Gastrocnemius medialis (tissue), 4 donors: ENCODE data around the gene TMEM108. TPM values are rescaled to one million over a fixed set of nuclear protein-coding genes. Genes with fewer than 3 reads are reported as not detected.

Experiments
- ATAC-seq, 2 donors: fragments of 150-250 bp; one replicate each; pipeline ENCODE4 v1.9.1; 2016
- DNase-seq, 2 donors: peaks; one replicate each; pipeline ENCODE4 v3.0.0-alpha.2; 2019
- H3K27ac ChIP-seq, 4 donors: fragments of 200-600 bp; sonication (generic); 1 replicate in 1 of 4; 2 replicates in 3 of 4; pipeline ENCODE4 v1.5.1; 2016 to 2018; ENCODE audit warnings: mild to moderate bottlenecking in 2 of 4, moderate library complexity in 1 of 4
- H3K27me3 ChIP-seq, 3 donors: fragments of 200-600 bp; sonication (generic) in 2 of 3; 1 replicate in 1 of 3; 2 replicates in 2 of 3; pipeline versions ENCODE4 v1.5.1 to v1.6.0; 2016 to 2019; ENCODE audit warnings: mild to moderate bottlenecking in 1 of 3, moderate library complexity in 1 of 3
- H3K36me3 ChIP-seq, 2 donors: fragments of 200-600 bp; sonication (generic) in 1 of 2; one replicate each; pipeline ENCODE4 v1.5.1; 2017 to 2018
- H3K4me1 ChIP-seq, 2 donors: fragments of 200-600 bp; sonication (generic) in 1 of 2; one replicate each; pipeline ENCODE4 v1.5.1; 2016 to 2017; ENCODE audit warnings: mild to moderate bottlenecking in 2 of 2
- H3K4me3 ChIP-seq, 4 donors: fragments of 200-600 bp; sonication (generic) in 3 of 4; 1 replicate in 1 of 4; 2 replicates in 3 of 4; pipeline ENCODE4 v1.5.1; 2016 to 2019; ENCODE audit warnings: mild to moderate bottlenecking in 2 of 4
- H3K9me3 ChIP-seq, 3 donors: fragments of 200-600 bp; sonication (generic) in 2 of 3; 1 replicate in 1 of 3; 2 replicates in 2 of 3; pipeline ENCODE4 v1.5.1; 2016 to 2019
- POLR2A ChIP-seq, 2 donors: fragments of 450-650 bp; IDR thresholded peaks; one replicate each; pipeline ENCODE4 v1.6.1; 2017; ENCODE audit warnings: antibody characterized with exemption in 2 of 2, mild to moderate bottlenecking in 2 of 2, moderate library complexity in 2 of 2
- in situ Hi-C, 4 donors: fragments of 200-750 bp; cut with MboI; loops; one replicate each; pipeline versions ENCODE4 v1.15.0 to v1.8.0; 2017; ENCODE audit warnings: low sequenced_read_pairs in 4 of 4
- intact Hi-C: fragments of 100-400 bp; cut with DNase I; formaldehyde crosslinking; loops from one replicate; pipeline ENCODE4 v1.15.1; 2023; ENCODE audit warnings: low total_unique reads
- total RNA-seq, 4 donors: library from RNA; depleted of rRNA; stranded (reverse); fragments of >200 nt; gene quantifications; one replicate each; pipeline versions ENCODE4 v1.1.0 to v1.2.3, GENCODE V29; 2016
- TF ChIP-seq, protein P1 (sequence below), 5 experiments: fragments of 450-650 bp in 3 of 5; fragments of 200-600 bp in 2 of 5; sonication (generic) in 2 of 5; IDR thresholded peaks in 4 of 5; conservative IDR thresholded peaks in 1 of 5; 1 replicate in 4 of 5; 2 replicates in 1 of 5; pipeline ENCODE4 v1.5.1; 2016 to 2019; ENCODE audit warnings: antibody characterized with exemption in 5 of 5, mild to moderate bottlenecking in 3 of 5, moderate library complexity in 3 of 5

Gene TMEM108
- total RNA-seq, 4 donors from 2014 or later, result 1.1 to 3.7 (median 2.4) TPM

DNA sequence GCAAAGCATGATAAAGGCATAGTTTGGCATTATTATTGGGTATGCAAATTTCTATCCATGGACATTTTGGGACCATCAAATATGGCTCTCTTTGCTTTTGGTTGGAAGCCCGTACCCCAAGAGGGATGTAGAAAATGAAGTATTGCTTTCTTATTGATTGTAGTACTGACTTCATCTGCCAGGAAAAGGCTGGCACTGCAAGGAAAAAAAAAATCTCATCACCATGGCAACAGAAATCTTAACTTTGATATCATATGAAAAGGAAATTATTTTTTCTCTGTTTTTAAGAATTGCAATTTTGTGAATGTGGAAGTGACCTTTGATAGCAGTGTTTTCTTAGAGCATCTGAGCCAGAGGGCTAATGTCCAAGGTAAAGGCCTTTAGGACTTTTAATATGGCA lies 151.7 kb downstream of the TMEM108 start:
- H3K27ac ChIP-seq, result no peak overlapping the region
- no peaks in the 10 kb centered on the region for H3K36me3 ChIP-seq
- H3K9me3 ChIP-seq, result no peaks in the 10 kb centered on the region
- intact Hi-C loops (no loop called here), in situ Hi-C loops (no loop called here)
- no peaks in the 10 kb centered on the region for H3K27me3 ChIP-seq
- no peaks in the 10 kb centered on the region for H3K4me1 ChIP-seq
- TF ChIP-seq, protein P1, sequence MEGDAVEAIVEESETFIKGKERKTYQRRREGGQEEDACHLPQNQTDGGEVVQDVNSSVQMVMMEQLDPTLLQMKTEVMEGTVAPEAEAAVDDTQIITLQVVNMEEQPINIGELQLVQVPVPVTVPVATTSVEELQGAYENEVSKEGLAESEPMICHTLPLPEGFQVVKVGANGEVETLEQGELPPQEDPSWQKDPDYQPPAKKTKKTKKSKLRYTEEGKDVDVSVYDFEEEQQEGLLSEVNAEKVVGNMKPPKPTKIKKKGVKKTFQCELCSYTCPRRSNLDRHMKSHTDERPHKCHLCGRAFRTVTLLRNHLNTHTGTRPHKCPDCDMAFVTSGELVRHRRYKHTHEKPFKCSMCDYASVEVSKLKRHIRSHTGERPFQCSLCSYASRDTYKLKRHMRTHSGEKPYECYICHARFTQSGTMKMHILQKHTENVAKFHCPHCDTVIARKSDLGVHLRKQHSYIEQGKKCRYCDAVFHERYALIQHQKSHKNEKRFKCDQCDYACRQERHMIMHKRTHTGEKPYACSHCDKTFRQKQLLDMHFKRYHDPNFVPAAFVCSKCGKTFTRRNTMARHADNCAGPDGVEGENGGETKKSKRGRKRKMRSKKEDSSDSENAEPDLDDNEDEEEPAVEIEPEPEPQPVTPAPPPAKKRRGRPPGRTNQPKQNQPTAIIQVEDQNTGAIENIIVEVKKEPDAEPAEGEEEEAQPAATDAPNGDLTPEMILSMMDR (IDR thresholded peaks at IDR 0.05 in 4 of 5, conservative IDR thresholded peaks at IDR 0.05 in 1 of 5), result no peak
- no peak for TF ChIP-seq POLR2A (IDR thresholded peaks at IDR 0.05)
- no peak for DNase-seq
- no peak for ATAC-seq
- no peak overlapping the region for H3K4me3 ChIP-seq

GRCh38 chr3:133191818-133192217 lies 153.6 kb downstream of the TMEM108 start:
- Histone ChIP-seq H3K27ac (no peak overlapping the region), H3K36me3 (no peaks in the 10 kb centered on the region), H3K9me3 (no peaks in the 10 kb centered on the region), H3K4me1 (no peaks in the 10 kb centered on the region), H3K4me3 (no peak overlapping the region), H3K27me3 (no peaks in the 10 kb centered on the region)
- no peak for ATAC-seq
- intact Hi-C loops (no loop called here), in situ Hi-C loops (no loop called here)
- no peak for DNase-seq
- no peak for TF ChIP-seq POLR2A (IDR thresholded peaks at IDR 0.05)
- TF ChIP-seq, protein P1 (IDR thresholded peaks at IDR 0.05 in 4 of 5, conservative IDR thresholded peaks at IDR 0.05 in 1 of 5), result no peak

DNA sequence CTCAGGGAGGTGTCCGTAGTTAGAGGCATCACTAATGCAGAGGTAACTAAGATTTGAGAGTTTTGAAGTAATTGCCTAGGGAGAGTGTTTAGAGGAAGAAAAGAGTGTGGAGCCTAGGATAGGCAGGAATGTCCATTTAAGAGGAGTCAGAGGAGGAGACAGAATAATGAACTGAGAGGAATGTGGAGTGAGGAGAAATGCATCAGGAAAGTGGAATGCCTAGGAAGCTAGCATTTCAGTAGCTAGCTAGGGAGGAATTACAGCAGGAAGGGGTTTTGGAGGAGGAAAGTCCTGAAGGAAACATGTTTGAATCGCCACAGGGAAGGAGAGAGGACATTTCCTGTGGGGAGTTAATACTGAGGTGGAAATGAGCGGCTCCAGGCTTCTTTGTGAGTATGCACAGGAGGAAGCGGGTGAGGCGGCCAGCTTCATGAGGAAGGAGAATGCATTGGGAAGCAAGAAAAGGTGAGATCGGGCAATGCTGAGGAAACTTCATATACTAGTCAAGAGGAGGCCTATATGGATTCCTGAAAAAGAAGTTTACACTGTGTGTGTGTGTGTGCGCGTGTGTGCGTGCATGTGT lies 154.3 kb downstream of the TMEM108 start:
- no peaks in the 10 kb centered on the region for H3K27me3 ChIP-seq
- H3K36me3 ChIP-seq, result no peaks in the 10 kb centered on the region
- H3K27ac ChIP-seq, result no peak overlapping the region
- in situ Hi-C loops, result no loop called here
- no peaks in the 10 kb centered on the region for H3K4me1 ChIP-seq
- no peak for TF ChIP-seq POLR2A (IDR thresholded peaks at IDR 0.05)
- TF ChIP-seq, protein P1 (IDR thresholded peaks at IDR 0.05 in 4 of 5, conservative IDR thresholded peaks at IDR 0.05 in 1 of 5), result no peak
- H3K9me3 ChIP-seq, result no peaks in the 10 kb centered on the region
- no peak for DNase-seq
- no peak for ATAC-seq
- no peak overlapping the region for H3K4me3 ChIP-seq
- intact Hi-C loops, result no loop called here

DNA sequence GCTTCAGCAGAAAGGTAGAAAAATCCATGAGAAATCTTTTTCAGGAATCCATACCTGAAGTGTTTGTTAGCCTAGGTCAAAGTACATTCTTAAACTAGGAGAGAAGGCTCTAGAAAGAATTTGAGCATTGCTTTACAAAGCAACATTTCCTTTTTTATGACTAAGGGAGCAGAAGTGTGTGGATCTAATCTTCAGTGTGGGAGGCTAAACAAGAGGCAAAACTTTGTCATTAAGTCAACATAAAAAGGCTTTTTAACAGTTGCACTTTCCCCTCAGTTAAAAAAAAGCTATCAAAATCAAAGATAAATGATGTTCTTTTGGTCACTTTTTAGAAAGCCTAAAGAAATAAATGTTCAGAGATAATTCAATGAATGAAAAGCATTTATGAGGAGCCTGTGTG lies 154.8 kb downstream of the TMEM108 start:
- in situ Hi-C loops (no loop called here), intact Hi-C loops (no loop called here)
- TF ChIP-seq, protein P1 (IDR thresholded peaks at IDR 0.05 in 4 of 5, conservative IDR thresholded peaks at IDR 0.05 in 1 of 5), result no peak
- no peak for TF ChIP-seq POLR2A (IDR thresholded peaks at IDR 0.05)
- Histone ChIP-seq H3K9me3 (no peaks in the 10 kb centered on the region), H3K4me3 (no peak overlapping the region), H3K27ac (no peak overlapping the region), H3K27me3 (no peaks in the 10 kb centered on the region), H3K4me1 (no peaks in the 10 kb centered on the region), H3K36me3 (no peaks in the 10 kb centered on the region)
- no peak for DNase-seq
- ATAC-seq, result no peak

DNA sequence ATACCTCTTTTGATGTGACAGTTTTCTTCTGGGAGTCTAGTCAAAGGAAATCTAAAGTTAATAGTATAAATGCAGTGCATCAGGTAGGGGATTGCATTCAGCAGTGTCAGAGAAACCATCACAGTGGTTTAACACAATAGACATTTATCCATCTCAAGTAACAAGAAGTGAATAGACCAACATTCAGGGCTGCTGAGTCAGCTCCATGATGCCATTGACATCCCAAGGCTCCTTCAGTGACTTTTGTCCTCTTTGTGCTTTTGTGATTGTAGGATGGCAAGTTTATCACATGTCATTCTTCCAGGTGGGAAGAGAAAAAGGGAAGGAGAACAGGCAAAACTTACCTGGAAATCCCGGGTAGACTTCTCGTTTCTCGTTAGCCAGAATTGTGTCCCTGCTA lies 158.3 kb downstream of the TMEM108 start:
- Histone ChIP-seq H3K27ac (no peak overlapping the region), H3K9me3 (no peaks in the 10 kb centered on the region), H3K27me3 (no peaks in the 10 kb centered on the region), H3K4me3 (no peak overlapping the region), H3K4me1 (no peaks in the 10 kb centered on the region), H3K36me3 (no peaks in the 10 kb centered on the region)
- intact Hi-C loops (no loop called here), in situ Hi-C loops (no loop called here)
- ATAC-seq (no peak), DNase-seq (no peak)
- TF ChIP-seq, protein P1 (IDR thresholded peaks at IDR 0.05 in 4 of 5, conservative IDR thresholded peaks at IDR 0.05 in 1 of 5), result no peak
- no peak for TF ChIP-seq POLR2A (IDR thresholded peaks at IDR 0.05)
